ENCODE data around the gene WDR59. TPM values are rescaled to one million over a fixed set of nuclear protein-coding genes. Genes with fewer than 3 reads are reported as not detected.

The WDR59 gene
- total and polyA plus RNA-seq, 2 donors = 23.3 to 55.9 TPM

DNA sequence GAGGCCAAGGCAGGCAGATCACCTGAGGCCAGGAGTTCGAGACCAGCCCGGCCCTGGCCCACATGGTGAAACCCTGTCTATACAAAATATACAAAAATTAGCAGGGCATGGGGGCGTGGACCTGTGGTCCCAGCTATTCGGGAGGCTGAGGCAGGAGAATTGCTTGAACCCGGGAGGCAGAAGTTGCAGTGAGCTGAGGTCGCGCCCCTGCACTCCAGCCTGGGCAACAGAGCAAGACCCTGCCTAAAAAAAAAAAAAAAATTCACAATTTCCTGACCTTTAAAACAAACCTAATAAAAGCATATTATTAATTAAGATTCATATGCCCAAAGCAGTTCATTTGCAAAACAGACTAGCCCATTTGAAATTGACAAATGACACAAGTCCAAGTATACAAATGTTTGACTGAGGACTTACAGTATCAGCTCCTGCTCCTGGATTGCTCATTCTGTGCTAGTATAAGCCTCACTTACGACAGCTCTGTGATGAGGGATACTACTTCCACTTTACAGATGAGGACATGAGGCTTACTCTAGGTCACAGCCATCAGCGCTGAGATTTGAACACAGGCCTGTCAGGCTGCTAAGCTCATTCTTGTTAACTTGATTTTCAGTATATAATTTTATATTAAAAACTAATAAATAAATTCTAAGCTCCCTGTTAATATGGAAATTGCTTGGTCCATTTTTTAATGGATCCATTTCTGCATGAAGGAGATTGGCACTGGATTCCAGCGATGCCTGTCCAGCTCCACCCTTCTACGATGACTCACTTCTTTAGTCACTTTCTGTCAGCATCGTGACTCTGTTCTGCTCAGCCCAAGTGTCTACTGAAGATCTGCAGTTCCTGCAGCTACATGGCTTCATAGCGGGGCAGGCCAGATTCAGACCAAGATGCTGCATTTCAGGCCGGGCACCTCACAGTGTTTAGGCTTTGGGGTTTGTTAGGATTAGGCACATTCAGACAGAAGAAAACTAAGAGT lies 88.2 kb downstream of the WDR59 start:
- no peak overlapping the region for H3K4me3 ChIP-seq (ENCODE audit: low read length in 2 of 2)
- no peaks in the 10 kb centered on the region for H3K27me3 ChIP-seq (ENCODE audit: control insufficient read depth in 2 of 2, insufficient read depth in 1 of 2, low read length in 1 of 2)
- peaks cover 43 to 64% of the 10 kb centered on the region in 2 donors for H3K36me3 ChIP-seq (ENCODE audit: control insufficient read depth in 2 of 2, insufficient read depth in 2 of 2, low read length in 1 of 2)
- H3K9me3 ChIP-seq (ENCODE audit: control insufficient read depth in 2 of 2, insufficient read depth in 1 of 2, low read length in 1 of 2) = no peaks in the 10 kb centered on the region
- WGBS = 98% methylated on average over 14 of the region's 14 CpGs
- no peak overlapping the region for H3K27ac ChIP-seq (ENCODE audit: low read depth in 1 of 2, low read length in 1 of 2)
- no peak for DNase-seq (ENCODE audit: low read depth in 6 of 9, low spot score in 9 of 9)
- no peaks in the 10 kb centered on the region for H3K4me1 ChIP-seq (ENCODE audit: control insufficient read depth in 2 of 2, insufficient read depth in 2 of 2, low read length in 2 of 2)

DNA sequence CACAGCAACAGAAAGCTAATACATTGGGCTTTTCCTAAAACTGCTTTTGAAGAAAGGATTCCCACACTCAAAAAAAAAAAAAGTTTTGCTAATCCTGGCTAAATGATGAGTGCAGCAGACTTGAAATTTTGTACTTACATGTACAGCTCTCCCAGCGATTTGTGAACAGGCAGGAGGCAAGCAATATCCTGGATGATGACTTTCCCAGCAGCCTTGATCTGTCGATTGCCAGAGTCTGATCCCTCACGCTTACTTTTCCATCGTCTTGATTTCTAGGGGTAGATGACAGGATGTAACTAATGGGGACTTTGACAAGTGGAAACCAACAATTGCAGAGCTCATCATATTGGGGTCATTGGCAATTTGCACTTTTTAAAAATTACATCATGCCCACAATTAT lies 91.4 kb downstream of the WDR59 start:
- no peak for DNase-seq (ENCODE audit: low read depth in 6 of 9, low spot score in 9 of 9)
- H3K27me3 ChIP-seq (ENCODE audit: control insufficient read depth in 2 of 2, insufficient read depth in 1 of 2, low read length in 1 of 2) = no peaks in the 10 kb centered on the region
- no peak overlapping the region for H3K27ac ChIP-seq (ENCODE audit: low read depth in 1 of 2, low read length in 1 of 2)
- 98% methylated on average over 4 of the region's 4 CpGs for WGBS
- no peaks in the 10 kb centered on the region for H3K4me1 ChIP-seq (ENCODE audit: control insufficient read depth in 2 of 2, insufficient read depth in 2 of 2, low read length in 2 of 2)
- H3K36me3 ChIP-seq (ENCODE audit: control insufficient read depth in 2 of 2, insufficient read depth in 2 of 2, low read length in 1 of 2) = peaks cover 46 to 61% of the 10 kb centered on the region in 2 donors
- H3K4me3 ChIP-seq (ENCODE audit: low read length in 2 of 2) = no peak overlapping the region
- H3K9me3 ChIP-seq (ENCODE audit: control insufficient read depth in 2 of 2, insufficient read depth in 1 of 2, low read length in 1 of 2) = no peaks in the 10 kb centered on the region

DNA sequence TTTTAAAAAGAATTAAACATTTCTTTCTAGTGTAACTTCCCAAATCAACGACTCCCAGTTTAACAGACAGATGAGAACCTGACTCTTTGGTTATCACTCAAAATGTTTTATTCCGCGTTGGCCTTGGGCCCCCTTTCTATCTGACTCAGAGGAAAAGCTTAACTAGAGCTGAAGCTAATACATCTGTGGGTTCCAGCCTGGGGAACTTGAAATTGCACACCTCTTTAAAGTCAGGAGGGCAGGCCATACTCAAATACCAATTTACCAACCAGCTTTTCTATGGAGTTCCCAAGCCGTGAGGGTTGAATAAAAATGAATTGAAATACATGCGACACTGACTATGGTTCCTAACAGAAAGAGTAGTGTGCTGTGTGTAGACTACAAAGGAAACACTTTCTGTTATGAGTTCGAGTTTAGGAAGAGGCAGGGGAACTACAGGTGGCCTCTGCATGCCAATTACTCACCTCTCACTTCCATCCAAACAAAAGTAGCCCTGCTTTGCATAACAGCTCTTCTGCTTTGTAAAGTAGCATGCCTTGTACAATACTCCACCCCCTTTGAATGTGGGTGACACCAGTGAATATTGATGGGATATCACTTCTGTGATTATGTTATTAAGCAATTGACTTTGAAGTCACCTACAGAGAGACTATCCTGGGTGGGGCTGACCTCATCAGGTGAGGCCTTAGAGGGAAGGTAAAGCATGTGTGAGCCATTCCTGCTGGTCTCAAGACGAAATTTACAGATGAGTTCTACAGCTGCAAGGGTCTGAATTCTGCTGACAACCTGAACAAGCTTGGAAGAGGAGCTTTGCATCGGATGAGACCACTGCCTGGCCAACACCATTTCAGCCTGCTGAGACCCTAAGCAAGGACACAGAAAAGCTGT lies 92.1 kb downstream of the WDR59 start:
- WGBS = 84% methylated on average over 8 of the region's 8 CpGs
- Histone ChIP-seq H3K27ac (ENCODE audit: low read depth in 1 of 2, low read length in 1 of 2) (no peak overlapping the region), H3K9me3 (ENCODE audit: control insufficient read depth in 2 of 2, insufficient read depth in 1 of 2, low read length in 1 of 2) (no peaks in the 10 kb centered on the region), H3K36me3 (ENCODE audit: control insufficient read depth in 2 of 2, insufficient read depth in 2 of 2, low read length in 1 of 2) (peaks cover 46 to 61% of the 10 kb centered on the region in 2 donors), H3K27me3 (ENCODE audit: control insufficient read depth in 2 of 2, insufficient read depth in 1 of 2, low read length in 1 of 2) (no peaks in the 10 kb centered on the region), H3K4me1 (ENCODE audit: control insufficient read depth in 2 of 2, insufficient read depth in 2 of 2, low read length in 2 of 2) (no peaks in the 10 kb centered on the region), H3K4me3 (ENCODE audit: low read length in 2 of 2) (no peak overlapping the region)
- DNase-seq (ENCODE audit: low read depth in 6 of 9, low spot score in 9 of 9) = no peak

DNA sequence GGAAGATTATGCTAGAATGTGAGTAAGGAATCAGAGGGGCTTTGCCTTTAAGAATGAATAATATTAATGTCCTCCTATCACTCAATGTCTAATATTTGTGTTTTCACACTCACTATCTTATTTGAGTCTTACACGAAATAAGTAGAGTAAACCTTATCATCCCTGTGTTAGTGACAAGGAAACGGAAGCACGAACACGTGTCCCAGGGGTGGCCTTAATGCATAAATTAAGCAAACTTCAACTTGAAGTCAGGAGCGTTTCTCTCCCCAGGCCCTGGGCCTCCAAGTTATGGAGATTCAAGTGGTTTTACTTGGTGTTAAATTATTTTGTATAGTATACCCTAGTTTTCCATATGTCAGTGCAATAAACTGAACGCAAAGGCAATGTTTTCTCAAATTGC lies 96.0 kb downstream of the WDR59 start:
- peaks cover 62 to 66% of the 10 kb centered on the region in 2 donors for H3K36me3 ChIP-seq (ENCODE audit: control insufficient read depth in 2 of 2, insufficient read depth in 2 of 2, low read length in 1 of 2)
- no peak overlapping the region for H3K4me3 ChIP-seq (ENCODE audit: low read length in 2 of 2)
- 95% methylated on average over 6 of the region's 6 CpGs for WGBS
- H3K27me3 ChIP-seq (ENCODE audit: control insufficient read depth in 2 of 2, insufficient read depth in 1 of 2, low read length in 1 of 2) = no peaks in the 10 kb centered on the region
- H3K27ac ChIP-seq (ENCODE audit: low read depth in 1 of 2, low read length in 1 of 2) = peak overlapping the region; percentile 11 to 67
- DNase-seq (ENCODE audit: low read depth in 6 of 9, low spot score in 9 of 9) = no peak
- H3K4me1 ChIP-seq (ENCODE audit: control insufficient read depth in 2 of 2, insufficient read depth in 2 of 2, low read length in 2 of 2) = peaks cover 0 to 7% of the 10 kb centered on the region in 2 donors
- H3K9me3 ChIP-seq (ENCODE audit: control insufficient read depth in 2 of 2, insufficient read depth in 1 of 2, low read length in 1 of 2) = no peaks in the 10 kb centered on the region

DNA sequence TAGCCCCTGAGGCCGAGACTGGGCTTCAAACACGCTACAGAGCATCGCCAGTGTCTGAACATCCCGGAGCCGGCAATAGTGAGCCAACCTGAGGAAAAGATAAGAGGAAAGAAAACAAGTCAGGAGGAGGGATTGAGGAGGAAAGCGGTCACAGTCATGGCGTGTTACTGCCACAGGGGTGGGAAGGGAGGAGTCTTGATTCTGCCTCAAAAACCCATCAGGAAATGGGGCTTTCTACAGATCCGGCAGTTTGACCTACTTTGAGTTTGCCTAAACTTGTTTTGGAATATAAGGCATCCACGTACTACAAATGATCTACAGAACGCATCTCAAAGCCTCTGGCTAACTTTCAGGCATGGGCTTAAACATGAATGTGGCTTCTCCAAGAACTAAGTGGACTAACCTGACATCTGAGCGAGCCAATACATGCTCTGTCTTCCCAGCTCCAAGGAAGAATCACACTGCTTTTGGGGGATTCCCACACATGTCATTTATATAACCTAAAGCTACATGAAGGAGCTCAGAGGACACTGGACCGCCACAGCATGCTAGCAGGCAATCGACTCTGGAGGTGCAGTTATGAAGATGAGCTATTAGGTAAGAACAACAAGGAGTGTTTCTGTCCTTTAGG lies 96.6 kb downstream of the WDR59 start:
- no peaks in the 10 kb centered on the region for H3K9me3 ChIP-seq (ENCODE audit: control insufficient read depth in 2 of 2, insufficient read depth in 1 of 2, low read length in 1 of 2)
- H3K4me3 ChIP-seq (ENCODE audit: low read length in 2 of 2) = no peak overlapping the region
- WGBS = 96% methylated on average over 13 of the region's 13 CpGs
- H3K27me3 ChIP-seq (ENCODE audit: control insufficient read depth in 2 of 2, insufficient read depth in 1 of 2, low read length in 1 of 2) = no peaks in the 10 kb centered on the region
- peaks cover 0 to 7% of the 10 kb centered on the region in 2 donors for H3K4me1 ChIP-seq (ENCODE audit: control insufficient read depth in 2 of 2, insufficient read depth in 2 of 2, low read length in 2 of 2)
- peaks cover 66 to 68% of the 10 kb centered on the region in 2 donors for H3K36me3 ChIP-seq (ENCODE audit: control insufficient read depth in 2 of 2, insufficient read depth in 2 of 2, low read length in 1 of 2)
- peak overlapping the region; percentile 25 to 67 for H3K27ac ChIP-seq (ENCODE audit: low read depth in 1 of 2, low read length in 1 of 2)
- peak in 2 of 9 donors; percentile 8 to 23 for DNase-seq (ENCODE audit: low read depth in 6 of 9, low spot score in 9 of 9)

DNA sequence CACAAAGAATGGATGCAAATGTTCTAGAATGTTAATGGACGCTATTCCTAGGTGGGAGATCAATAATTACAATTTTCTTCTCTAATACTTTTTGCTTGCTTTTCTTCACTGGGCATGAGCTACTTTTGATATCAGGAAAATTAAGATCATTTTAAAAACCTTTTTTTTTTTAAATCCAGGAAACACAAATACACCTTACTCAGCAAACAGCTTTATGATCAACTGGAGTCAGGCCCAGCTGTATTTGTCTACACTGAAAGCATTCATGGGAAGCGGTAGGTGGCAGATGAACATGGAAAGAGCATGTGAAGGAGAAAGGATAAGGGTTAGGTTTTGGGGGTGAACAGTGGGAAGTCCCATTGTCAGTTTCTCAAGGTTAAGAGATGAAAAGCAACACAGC lies 97.8 kb downstream of the WDR59 start:
- 99% methylated on average over 2 of the region's 2 CpGs for WGBS
- Histone ChIP-seq H3K4me1 (ENCODE audit: control insufficient read depth in 2 of 2, insufficient read depth in 2 of 2, low read length in 2 of 2) (peaks cover 0 to 7% of the 10 kb centered on the region in 2 donors), H3K27me3 (ENCODE audit: control insufficient read depth in 2 of 2, insufficient read depth in 1 of 2, low read length in 1 of 2) (no peaks in the 10 kb centered on the region), H3K4me3 (ENCODE audit: low read length in 2 of 2) (no peak overlapping the region), H3K36me3 (ENCODE audit: control insufficient read depth in 2 of 2, insufficient read depth in 2 of 2, low read length in 1 of 2) (peaks cover 56 to 60% of the 10 kb centered on the region in 2 donors), H3K27ac (ENCODE audit: low read depth in 1 of 2, low read length in 1 of 2) (no peak overlapping the region), H3K9me3 (ENCODE audit: control insufficient read depth in 2 of 2, insufficient read depth in 1 of 2, low read length in 1 of 2) (no peaks in the 10 kb centered on the region)
- no peak for DNase-seq (ENCODE audit: low read depth in 6 of 9, low spot score in 9 of 9)

DNA sequence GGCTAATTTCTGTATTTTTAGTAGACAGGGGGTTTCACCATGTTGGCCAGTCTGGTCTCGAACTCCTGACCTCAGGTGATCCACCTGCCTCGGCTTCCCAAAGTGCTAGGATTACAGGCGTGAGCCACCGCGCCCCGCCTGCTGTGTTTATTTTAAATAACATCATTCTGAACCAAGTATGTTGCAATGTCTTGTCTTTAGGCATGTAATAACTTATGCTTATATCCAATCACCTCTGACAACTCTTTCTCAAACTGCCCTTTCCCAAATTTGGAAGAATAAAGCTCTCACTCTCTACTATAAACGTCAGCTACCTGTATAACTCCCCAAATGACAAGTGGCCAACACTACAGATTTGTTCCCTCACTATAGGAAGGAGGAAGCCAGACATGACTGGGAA lies 107.2 kb downstream of the WDR59 start:
- Histone ChIP-seq H3K9me3 (ENCODE audit: control insufficient read depth in 2 of 2, insufficient read depth in 1 of 2, low read length in 1 of 2) (no peaks in the 10 kb centered on the region), H3K36me3 (ENCODE audit: control insufficient read depth in 2 of 2, insufficient read depth in 2 of 2, low read length in 1 of 2) (peaks cover 24 to 27% of the 10 kb centered on the region in 2 donors), H3K4me1 (ENCODE audit: control insufficient read depth in 2 of 2, insufficient read depth in 2 of 2, low read length in 2 of 2) (no peaks in the 10 kb centered on the region), H3K4me3 (ENCODE audit: low read length in 2 of 2) (no peak overlapping the region), H3K27ac (ENCODE audit: low read depth in 1 of 2, low read length in 1 of 2) (no peak overlapping the region), H3K27me3 (ENCODE audit: control insufficient read depth in 2 of 2, insufficient read depth in 1 of 2, low read length in 1 of 2) (no peaks in the 10 kb centered on the region)
- 96% methylated on average over 7 of the region's 7 CpGs for WGBS
- no peak for DNase-seq (ENCODE audit: low read depth in 6 of 9, low spot score in 9 of 9)

DNA sequence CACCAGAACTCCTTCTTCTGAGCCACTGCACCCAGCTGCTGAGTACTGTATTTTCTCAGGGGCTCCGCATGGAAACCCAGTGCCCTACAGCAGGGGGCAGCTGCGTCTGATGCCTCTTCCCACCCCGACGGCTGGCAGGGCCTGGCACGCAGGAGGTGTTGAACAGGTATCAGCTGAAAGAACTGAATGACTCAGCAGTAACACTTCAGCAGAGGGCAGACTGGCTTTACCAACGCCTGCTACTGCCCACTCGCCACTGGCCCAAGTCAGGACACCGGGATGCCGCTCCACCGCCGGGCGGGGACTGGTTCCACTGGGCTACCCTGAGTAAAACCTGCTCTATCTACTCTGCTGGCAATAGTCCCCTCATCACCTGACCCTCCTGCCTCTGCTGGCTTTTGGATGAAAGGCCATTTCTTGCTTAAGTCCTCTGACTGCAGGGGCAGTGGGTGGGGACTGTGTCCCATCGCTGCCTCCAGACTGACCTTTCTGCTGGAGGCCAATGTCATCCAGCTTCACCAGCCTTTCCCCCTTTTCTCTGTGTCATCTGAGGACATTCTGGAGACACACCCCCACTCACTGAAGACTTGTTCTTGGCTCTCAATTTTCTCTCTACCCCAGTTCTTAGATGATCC lies 109.9 kb downstream of the WDR59 start:
- Histone ChIP-seq H3K9me3 (ENCODE audit: control insufficient read depth in 2 of 2, insufficient read depth in 1 of 2, low read length in 1 of 2) (no peaks in the 10 kb centered on the region), H3K36me3 (ENCODE audit: control insufficient read depth in 2 of 2, insufficient read depth in 2 of 2, low read length in 1 of 2) (peaks cover 23 to 27% of the 10 kb centered on the region in 2 donors), H3K27me3 (ENCODE audit: control insufficient read depth in 2 of 2, insufficient read depth in 1 of 2, low read length in 1 of 2) (no peaks in the 10 kb centered on the region), H3K4me1 (ENCODE audit: control insufficient read depth in 2 of 2, insufficient read depth in 2 of 2, low read length in 2 of 2) (no peaks in the 10 kb centered on the region), H3K27ac (ENCODE audit: low read depth in 1 of 2, low read length in 1 of 2) (no peak overlapping the region), H3K4me3 (ENCODE audit: low read length in 2 of 2) (no peak overlapping the region)
- WGBS = 98% methylated on average over 13 of the region's 13 CpGs
- no peak for DNase-seq (ENCODE audit: low read depth in 6 of 9, low spot score in 9 of 9)
